ENCODE results near the gene LGI1.
"Not testable (repeated sequence)": the region's sequence is repeated elsewhere in the genome, so short reads cannot be mapped to it uniquely, and the experiment has no call there.

The LGI1 gene

DNA sequence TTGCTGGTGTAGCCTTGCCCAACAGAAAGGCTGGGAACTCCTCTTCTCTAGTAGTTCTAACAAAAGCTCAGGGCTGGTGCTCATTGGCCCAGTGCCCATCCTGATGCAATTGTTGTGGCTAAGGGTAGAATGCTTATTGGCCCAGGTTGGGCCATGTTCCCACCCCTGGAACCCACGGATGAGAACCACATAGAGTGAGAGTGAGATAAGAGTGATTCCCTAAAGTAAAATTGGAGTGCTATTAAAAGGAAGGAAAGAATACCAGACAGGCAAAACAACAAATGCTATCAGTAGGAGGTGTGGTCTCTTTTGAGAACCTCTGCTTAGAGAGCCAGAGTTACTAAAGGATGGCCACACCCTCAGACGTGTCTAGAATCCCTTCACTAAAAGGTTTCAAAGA, 49.2 kb downstream of the LGI1 start:
- DNase-seq (ENCODE audit: low read depth, low spot score), result no peak

GRCh38 chr10:93807371-93807770, 49.6 kb downstream of the LGI1 start:
- DNase-seq (ENCODE audit: low read depth, low spot score), result no peak

DNA sequence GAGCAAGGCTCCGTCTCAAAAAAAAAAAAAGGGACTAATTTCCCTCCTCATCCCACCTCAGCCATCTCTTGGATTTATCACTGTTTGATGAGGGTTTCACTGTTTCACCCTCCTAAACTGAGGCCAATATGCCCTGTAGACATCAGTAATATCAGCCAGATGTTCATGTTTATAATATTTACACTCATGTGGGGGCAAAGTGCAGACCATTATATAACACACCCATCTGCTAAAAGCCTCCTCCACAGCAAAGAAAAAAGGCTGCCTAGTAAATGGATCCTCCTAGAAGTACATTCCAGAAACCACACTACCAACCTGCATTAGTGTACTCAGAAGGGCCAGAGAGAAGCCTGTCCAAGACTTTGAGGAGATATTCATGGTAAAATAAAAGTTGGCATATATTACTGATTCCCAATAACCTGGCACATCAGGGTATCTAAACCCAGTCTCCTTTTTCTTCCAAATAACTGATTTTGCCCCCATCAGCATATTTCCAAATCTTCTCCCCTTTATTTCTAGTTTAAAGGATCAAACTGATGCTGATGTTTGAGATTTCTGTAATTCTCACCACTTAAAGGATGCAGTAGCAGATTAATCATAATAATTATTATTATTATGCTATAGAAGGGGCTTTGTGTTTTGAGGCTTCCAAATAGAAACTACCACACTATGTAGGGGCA, 55.1 kb downstream of the LGI1 start:
- DNase-seq (ENCODE audit: low read depth, low spot score), result no peak

DNA sequence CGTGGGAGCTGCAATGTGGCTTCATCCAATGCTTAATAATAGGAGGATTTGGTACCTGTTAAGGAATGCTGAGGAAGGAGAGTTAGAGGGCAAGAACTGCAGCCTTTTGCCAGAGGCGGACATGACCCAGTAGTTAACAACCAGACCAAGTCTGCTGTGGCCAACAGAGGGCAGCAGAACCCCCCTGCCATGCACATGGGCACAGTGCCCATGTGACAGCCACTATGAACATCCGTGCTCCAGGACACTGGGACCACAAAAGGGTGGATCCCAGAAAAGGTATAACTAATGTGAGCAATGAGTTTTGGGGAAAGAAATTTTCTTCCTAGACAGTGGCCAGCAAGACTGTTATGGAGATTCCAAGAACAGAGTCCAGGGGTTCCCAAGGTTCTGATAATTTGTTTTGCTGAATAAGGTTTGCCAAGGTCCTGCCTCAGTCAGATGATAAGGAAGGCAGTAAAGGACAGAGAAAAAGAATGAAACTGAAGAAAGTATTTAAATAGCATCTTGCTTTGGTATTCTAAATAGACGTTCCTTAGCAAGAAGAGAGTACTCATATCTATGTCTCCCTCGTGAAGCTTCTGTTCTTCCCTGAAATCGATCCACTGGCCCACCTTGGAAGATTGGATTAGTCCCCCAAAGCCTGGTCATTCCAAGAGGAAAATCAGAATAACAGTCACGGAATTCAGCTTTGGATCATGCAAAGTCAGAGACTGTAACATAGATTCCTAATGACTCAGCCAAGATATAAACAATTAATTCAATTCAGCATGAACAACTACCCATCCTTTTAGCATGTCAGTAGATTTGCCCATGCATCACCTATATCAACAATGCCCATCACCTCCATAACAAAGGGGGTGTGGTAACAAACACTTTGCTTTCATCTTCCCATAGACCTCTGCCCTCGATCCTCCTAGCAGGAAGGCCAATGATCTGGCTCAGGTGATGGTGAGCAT, 56.0 kb downstream of the LGI1 start:
- DNase-seq (ENCODE audit: low read depth, low spot score), result peak; percentile 62

GRCh38 chr10:93815304-93816096, 57.8 kb downstream of the LGI1 start:
- peak; percentile 54 for DNase-seq (ENCODE audit: low read depth, low spot score)

GRCh38 chr10:93816123-93816747, 58.5 kb downstream of the LGI1 start:
- peak; percentile 77 for DNase-seq (ENCODE audit: low read depth, low spot score)

- no peak for DNase-seq (ENCODE audit: low read depth, low spot score)
Measured at GRCh38 chr10:93818086-93818485, 60.4 kb downstream of the LGI1 start.

DNA sequence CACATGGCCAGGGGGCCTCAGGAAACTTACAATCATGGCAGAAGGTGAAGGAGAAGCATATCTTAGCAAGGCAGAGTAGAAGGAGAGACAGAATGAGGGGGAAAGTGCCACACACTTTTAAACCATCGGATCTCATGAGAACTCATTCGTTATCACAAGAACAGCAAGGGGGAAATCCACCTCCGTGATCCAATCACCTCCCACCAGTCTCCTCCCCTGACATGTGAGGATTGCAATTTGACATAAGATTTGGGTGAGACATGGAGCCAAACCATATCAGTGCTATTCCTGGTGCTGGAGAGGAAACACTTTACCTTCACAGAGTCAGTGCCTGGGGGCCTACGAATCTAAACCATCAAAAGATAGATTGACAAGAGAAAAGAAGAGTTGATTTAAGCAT, 61.8 kb downstream of the LGI1 start:
- no peak for DNase-seq (ENCODE audit: low read depth, low spot score)

DNA sequence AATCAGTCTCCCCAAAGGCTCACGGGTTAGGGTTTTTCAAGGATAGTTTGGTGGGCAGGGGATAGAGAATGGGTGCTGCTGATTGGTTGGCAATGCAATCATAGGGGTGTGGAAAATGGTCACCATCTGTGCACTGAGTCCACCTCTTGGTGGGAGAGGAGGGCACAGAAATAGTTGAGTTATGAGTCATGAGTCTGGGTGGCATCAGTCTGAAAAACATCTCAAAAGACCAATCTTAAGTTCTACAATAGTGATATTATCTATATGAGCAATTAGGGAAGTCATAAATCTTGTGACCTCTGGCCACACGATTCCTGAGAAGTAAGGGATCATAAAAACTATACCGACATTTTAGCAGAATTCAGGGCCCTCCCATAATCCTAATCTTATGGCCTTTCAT, 62.7 kb downstream of the LGI1 start:
- DNase-seq (ENCODE audit: low read depth, low spot score), result no peak

DNA sequence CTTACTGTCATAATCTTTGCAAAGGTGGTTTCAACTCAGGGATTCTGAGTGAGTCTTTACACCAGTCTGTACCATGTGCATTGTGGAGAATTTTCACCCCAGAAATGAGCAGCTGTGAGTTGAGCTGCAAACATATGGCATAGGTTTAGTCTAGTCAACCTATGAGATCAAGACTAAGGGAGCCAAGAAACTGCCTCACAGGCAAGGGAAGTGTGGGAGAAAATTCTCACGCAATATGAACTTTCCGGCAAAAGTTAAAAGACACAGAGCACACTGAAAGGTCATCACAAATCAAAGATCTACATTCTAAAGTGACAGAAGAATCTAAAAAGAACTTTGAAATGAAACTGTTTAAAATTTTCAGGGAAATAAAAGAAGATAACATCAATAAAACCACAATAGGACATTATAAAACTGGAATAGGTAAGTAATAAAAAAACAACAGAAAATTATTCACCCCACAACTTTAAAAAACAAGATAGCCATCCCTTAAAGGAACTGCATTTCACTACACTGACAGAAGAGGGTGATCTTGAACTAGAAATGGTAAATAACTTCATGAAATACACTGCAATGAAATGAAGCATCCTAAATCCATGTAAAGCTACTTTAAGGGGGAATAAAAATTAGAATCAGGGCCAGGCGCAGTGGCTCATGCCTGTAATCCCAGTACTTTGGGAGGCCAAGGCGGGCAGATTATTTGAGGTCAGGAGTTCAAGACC, 63.5 kb downstream of the LGI1 start:
- no peak for DNase-seq (ENCODE audit: low read depth, low spot score)

DNA sequence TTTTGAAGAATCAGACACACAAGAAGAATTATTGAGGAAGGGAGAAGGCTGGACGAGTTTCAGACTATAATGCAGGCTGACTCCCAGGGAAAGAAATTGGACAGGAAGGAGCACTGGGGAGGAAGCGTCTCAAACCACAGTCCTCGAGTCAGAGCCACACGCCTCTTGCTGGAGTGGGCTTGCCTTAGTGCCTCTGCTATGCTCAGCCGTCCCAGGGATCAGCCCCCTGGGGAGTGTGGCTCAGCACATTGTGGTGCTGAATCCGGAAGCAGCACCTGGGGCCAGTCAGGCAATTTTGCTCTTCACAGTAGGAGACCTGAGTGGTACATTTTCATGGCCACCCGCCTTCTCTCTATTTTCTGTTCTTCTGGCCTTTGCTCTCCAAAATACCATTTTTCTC, 68.6 kb downstream of the LGI1 start:
- DNase-seq (ENCODE audit: low read depth, low spot score), result peak; percentile 32

GRCh38 chr10:93827056-93827804, 69.5 kb downstream of the LGI1 start:
- no peak for DNase-seq (ENCODE audit: low read depth, low spot score)

DNA sequence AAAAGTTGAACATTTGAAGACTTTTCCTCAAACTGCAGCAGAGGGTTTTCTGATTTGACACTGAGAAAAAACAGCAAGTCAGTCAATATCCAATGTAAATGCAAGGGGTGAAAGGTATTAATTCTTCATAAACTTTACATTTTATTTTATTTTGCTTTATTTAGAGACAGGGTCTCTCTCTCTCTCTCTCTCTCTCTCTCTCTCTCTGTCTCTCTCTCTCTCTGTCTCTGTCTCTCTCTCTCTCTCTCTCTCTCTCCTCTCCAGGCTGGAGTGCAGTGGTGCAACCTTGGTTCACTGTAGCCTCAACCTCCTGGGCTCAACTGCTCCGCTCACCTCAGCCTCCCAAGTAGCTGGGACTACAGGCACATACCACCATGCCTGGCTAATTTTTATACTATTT, 73.3 kb downstream of the LGI1 start:
- not testable (repeated sequence) for DNase-seq (ENCODE audit: low read depth, low spot score)

GRCh38 chr10:93835770-93836169, 78.0 kb downstream of the LGI1 start:
- no peak for DNase-seq (ENCODE audit: low read depth, low spot score)

- no peak for DNase-seq (ENCODE audit: low read depth, low spot score)
Measured at GRCh38 chr10:93837822-93838221, 80.1 kb downstream of the LGI1 start.

DNA sequence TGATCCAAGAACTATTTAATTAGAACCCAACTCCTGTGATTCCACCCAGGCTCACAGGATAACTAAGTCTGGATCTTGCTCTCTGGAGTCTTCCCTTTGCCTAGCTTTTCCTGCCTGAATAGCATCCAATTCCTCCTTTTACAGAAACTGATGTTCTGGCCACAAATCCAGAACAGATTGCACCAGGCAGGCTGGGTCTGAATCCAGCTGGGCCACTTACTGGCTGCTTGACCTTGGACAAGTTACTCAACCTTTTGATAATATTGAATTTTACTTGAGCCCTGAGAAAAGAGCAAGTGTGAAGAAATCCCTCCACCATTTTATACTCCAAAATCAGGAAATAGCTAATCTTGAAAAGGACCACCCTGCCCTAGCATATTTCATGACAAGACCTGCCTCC, 80.5 kb downstream of the LGI1 start:
- DNase-seq (ENCODE audit: low read depth, low spot score), result no peak

DNA sequence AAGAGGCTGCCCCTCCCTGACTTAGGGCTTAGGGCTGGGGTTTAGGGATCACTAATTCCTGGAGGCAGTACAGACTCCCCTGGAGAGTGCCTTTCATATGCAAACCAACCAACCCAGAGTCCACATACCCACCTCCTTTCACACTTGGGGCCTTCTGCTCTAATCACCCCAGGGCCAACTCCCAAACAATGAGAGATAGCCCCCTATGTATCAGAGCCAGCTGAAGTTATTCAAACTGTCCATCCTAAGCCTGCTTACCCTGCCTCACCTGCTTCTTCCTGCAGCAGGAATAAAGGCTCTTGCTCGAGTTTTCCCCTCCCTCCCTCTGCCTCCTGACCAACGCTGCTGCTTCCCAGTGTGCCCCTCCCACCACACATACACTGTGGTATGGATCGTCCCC, 84.2 kb downstream of the LGI1 start:
- peak; percentile 87 for DNase-seq (ENCODE audit: low read depth, low spot score)

- no peak for DNase-seq (ENCODE audit: low read depth, low spot score)
Measured at GRCh38 chr10:93844979-93845626, 87.4 kb downstream of the LGI1 start.

Measured in ELF-1 (cell line).